ENCODE data around the gene PPP1R7. TPM values are rescaled to one million over a fixed set of nuclear protein-coding genes. Genes with fewer than 3 reads are reported as not detected.

Gene PPP1R7
- total RNA-seq, 1 experiment from 2014 or later, result 49.1 TPM

DNA sequence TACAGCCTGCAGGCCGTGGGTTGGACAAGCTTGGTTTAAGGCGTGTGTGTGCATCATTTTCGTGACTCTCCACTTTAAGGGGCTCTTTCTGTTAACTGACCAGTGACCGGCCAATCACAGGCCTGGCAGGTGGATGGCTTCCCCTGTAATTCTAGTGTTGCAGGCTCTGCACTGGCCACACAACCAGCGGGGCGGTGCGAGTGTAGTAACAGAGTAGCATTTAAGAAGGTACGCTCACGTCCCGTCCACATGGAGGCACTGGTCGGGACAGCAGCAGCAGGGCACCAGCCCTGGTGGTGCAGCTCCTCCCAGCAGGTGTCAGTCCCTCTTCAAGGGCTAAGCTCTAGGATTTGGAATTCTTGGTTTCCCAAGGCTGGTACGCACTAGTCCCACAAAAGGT lies 30.2 kb downstream of the PPP1R7 start (continued):
- TF ChIP-seq, protein P1, sequence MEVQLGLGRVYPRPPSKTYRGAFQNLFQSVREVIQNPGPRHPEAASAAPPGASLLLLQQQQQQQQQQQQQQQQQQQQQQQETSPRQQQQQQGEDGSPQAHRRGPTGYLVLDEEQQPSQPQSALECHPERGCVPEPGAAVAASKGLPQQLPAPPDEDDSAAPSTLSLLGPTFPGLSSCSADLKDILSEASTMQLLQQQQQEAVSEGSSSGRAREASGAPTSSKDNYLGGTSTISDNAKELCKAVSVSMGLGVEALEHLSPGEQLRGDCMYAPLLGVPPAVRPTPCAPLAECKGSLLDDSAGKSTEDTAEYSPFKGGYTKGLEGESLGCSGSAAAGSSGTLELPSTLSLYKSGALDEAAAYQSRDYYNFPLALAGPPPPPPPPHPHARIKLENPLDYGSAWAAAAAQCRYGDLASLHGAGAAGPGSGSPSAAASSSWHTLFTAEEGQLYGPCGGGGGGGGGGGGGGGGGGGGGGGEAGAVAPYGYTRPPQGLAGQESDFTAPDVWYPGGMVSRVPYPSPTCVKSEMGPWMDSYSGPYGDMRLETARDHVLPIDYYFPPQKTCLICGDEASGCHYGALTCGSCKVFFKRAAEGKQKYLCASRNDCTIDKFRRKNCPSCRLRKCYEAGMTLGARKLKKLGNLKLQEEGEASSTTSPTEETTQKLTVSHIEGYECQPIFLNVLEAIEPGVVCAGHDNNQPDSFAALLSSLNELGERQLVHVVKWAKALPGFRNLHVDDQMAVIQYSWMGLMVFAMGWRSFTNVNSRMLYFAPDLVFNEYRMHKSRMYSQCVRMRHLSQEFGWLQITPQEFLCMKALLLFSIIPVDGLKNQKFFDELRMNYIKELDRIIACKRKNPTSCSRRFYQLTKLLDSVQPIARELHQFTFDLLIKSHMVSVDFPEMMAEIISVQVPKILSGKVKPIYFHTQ (CRISPR knock-in tag; IDR thresholded peaks at IDR 0.05), result no peak
- no peak for TF ChIP-seq TCF7 (CRISPR knock-in tag; IDR thresholded peaks at IDR 0.05; ENCODE audit: low read depth)
- no peak for TF ChIP-seq ZNF232 (CRISPR knock-in tag; IDR thresholded peaks at IDR 0.05)

DNA sequence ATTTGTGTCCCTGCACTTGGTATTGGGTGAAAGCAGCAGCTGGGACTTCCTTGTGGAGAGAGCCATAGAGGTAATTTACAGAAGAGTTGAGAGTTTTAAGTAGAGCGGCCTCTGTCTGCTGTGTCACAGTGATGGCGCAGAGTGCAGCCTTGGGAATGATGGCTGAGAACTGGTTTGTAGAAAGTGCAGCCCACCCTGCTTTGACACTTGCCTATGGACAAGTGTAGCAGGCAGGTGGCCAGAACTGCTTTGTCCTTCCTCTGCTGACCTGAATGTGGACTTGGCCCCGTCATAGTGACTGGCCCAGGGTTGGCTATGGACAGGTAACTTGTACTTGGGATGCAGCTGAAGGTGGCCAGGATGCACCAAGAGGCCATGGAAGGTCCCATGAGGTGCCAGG lies 31.9 kb downstream of the PPP1R7 start:
- no peaks in the 10 kb centered on the region for H3K9me3 Mint-ChIP-seq
- DNase-seq (ENCODE audit: low spot score), result no peak
- H3K4me1 Mint-ChIP-seq, result peaks cover 6% of the 10 kb centered on the region
- H3K36me3 Mint-ChIP-seq, result no peaks in the 10 kb centered on the region
- no peak overlapping the region for H3K4me3 Mint-ChIP-seq
- ChIA-PET POLR2A (no interaction called here), CTCF (interaction anchor here (2.3 kb wide), 1 partner anchor 35 kb away, joined by 12 read pairs; no protein-coding TSS in a partner anchor)
- H3K27ac Mint-ChIP-seq, result no peak overlapping the region; the same call in 1 of the 2 replicates
- no peak for ATAC-seq
- no peaks in the 10 kb centered on the region for H3K27me3 Mint-ChIP-seq (ENCODE audit: low read depth)
- TF ChIP-seq NFATC4 (CRISPR knock-in tag; IDR thresholded peaks at IDR 0.05) (no peak), ZNF138 (CRISPR knock-in tag; conservative IDR thresholded peaks at IDR 0.05) (no peak), CREB1 (CRISPR knock-in tag; IDR thresholded peaks at IDR 0.05) (no peak), NFE2L1 (CRISPR knock-in tag; IDR thresholded peaks at IDR 0.05) (no peak), GRHL2 (CRISPR knock-in tag; IDR thresholded peaks at IDR 0.05; ENCODE audit: insufficient replicate concordance, severe bottlenecking) (no peak), TEAD4 (CRISPR knock-in tag; IDR thresholded peaks at IDR 0.05) (no peak), MYBL2 (CRISPR knock-in tag; IDR thresholded peaks at IDR 0.05) (no peak), FOXK1 (CRISPR knock-in tag; IDR thresholded peaks at IDR 0.05) (no peak), ELF4 (CRISPR knock-in tag; IDR thresholded peaks at IDR 0.05; ENCODE audit: low read depth) (no peak), ZNF317 (CRISPR knock-in tag; IDR thresholded peaks at IDR 0.05; ENCODE audit: borderline replicate concordance, low read depth) (no peak), GABPB1 (CRISPR knock-in tag; IDR thresholded peaks at IDR 0.05) (no peak)
- TF ChIP-seq, protein P2, sequence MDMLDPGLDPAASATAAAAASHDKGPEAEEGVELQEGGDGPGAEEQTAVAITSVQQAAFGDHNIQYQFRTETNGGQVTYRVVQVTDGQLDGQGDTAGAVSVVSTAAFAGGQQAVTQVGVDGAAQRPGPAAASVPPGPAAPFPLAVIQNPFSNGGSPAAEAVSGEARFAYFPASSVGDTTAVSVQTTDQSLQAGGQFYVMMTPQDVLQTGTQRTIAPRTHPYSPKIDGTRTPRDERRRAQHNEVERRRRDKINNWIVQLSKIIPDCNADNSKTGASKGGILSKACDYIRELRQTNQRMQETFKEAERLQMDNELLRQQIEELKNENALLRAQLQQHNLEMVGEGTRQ (CRISPR knock-in tag; IDR thresholded peaks at IDR 0.05), result no peak
- TF ChIP-seq, protein P3, sequence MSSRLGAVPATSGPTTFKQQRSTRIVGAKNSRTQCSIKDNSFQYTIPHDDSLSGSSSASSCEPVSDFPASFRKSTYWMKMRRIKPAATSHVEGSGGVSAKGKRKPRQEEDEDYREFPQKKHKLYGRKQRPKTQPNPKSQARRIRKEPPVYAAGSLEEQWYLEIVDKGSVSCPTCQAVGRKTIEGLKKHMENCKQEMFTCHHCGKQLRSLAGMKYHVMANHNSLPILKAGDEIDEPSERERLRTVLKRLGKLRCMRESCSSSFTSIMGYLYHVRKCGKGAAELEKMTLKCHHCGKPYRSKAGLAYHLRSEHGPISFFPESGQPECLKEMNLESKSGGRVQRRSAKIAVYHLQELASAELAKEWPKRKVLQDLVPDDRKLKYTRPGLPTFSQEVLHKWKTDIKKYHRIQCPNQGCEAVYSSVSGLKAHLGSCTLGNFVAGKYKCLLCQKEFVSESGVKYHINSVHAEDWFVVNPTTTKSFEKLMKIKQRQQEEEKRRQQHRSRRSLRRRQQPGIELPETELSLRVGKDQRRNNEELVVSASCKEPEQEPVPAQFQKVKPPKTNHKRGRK (CRISPR knock-in tag; IDR thresholded peaks at IDR 0.05; ENCODE audit: borderline replicate concordance), result no peak
- TF ChIP-seq, protein P4, sequence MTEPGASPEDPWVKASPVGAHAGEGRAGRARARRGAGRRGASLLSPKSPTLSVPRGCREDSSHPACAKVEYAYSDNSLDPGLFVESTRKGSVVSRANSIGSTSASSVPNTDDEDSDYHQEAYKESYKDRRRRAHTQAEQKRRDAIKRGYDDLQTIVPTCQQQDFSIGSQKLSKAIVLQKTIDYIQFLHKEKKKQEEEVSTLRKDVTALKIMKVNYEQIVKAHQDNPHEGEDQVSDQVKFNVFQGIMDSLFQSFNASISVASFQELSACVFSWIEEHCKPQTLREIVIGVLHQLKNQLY (CRISPR knock-in tag; IDR thresholded peaks at IDR 0.05), result no peak
- TF ChIP-seq, protein P1 (CRISPR knock-in tag; IDR thresholded peaks at IDR 0.05), result no peak
- TF ChIP-seq, protein P5, sequence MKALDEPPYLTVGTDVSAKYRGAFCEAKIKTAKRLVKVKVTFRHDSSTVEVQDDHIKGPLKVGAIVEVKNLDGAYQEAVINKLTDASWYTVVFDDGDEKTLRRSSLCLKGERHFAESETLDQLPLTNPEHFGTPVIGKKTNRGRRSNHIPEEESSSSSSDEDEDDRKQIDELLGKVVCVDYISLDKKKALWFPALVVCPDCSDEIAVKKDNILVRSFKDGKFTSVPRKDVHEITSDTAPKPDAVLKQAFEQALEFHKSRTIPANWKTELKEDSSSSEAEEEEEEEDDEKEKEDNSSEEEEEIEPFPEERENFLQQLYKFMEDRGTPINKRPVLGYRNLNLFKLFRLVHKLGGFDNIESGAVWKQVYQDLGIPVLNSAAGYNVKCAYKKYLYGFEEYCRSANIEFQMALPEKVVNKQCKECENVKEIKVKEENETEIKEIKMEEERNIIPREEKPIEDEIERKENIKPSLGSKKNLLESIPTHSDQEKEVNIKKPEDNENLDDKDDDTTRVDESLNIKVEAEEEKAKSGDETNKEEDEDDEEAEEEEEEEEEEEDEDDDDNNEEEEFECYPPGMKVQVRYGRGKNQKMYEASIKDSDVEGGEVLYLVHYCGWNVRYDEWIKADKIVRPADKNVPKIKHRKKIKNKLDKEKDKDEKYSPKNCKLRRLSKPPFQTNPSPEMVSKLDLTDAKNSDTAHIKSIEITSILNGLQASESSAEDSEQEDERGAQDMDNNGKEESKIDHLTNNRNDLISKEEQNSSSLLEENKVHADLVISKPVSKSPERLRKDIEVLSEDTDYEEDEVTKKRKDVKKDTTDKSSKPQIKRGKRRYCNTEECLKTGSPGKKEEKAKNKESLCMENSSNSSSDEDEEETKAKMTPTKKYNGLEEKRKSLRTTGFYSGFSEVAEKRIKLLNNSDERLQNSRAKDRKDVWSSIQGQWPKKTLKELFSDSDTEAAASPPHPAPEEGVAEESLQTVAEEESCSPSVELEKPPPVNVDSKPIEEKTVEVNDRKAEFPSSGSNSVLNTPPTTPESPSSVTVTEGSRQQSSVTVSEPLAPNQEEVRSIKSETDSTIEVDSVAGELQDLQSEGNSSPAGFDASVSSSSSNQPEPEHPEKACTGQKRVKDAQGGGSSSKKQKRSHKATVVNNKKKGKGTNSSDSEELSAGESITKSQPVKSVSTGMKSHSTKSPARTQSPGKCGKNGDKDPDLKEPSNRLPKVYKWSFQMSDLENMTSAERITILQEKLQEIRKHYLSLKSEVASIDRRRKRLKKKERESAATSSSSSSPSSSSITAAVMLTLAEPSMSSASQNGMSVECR (CRISPR knock-in tag; IDR thresholded peaks at IDR 0.05; ENCODE audit: borderline replicate concordance), result no peak
- TF ChIP-seq, protein P6, sequence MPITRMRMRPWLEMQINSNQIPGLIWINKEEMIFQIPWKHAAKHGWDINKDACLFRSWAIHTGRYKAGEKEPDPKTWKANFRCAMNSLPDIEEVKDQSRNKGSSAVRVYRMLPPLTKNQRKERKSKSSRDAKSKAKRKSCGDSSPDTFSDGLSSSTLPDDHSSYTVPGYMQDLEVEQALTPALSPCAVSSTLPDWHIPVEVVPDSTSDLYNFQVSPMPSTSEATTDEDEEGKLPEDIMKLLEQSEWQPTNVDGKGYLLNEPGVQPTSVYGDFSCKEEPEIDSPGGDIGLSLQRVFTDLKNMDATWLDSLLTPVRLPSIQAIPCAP (CRISPR knock-in tag; IDR thresholded peaks at IDR 0.05), result no peak

All from WTC11 (cell line).